ENCODE measurements around the gene C1QA.

DNA sequence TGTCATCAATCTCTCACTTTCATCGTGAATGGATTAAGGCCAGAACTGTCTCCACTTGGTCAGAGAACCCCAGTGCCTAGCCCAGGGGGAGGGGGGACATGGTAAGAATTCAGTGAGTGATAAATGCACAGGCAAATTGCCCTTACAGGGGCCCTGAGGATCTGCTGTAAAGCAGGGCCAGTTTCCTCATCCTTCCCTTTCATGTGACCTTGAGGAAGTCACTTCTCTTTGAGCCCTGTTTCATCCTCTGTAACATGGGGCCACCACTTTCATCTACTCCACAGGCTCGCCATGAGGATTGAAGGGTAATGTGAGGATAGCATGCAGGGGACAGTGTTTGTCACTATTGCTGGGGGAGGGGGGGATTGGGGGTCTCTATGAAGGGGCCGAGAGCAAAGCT lies 28.1 kb upstream of the C1QA start:
- TF ChIP-seq EP300 (IDR thresholded peaks at IDR 0.05) (no peak), POLR2A (IDR thresholded peaks at IDR 0.05) (no peak), POLR2AphosphoS5 (IDR thresholded peaks at IDR 0.05) (no peak)
- TF ChIP-seq, protein P1, sequence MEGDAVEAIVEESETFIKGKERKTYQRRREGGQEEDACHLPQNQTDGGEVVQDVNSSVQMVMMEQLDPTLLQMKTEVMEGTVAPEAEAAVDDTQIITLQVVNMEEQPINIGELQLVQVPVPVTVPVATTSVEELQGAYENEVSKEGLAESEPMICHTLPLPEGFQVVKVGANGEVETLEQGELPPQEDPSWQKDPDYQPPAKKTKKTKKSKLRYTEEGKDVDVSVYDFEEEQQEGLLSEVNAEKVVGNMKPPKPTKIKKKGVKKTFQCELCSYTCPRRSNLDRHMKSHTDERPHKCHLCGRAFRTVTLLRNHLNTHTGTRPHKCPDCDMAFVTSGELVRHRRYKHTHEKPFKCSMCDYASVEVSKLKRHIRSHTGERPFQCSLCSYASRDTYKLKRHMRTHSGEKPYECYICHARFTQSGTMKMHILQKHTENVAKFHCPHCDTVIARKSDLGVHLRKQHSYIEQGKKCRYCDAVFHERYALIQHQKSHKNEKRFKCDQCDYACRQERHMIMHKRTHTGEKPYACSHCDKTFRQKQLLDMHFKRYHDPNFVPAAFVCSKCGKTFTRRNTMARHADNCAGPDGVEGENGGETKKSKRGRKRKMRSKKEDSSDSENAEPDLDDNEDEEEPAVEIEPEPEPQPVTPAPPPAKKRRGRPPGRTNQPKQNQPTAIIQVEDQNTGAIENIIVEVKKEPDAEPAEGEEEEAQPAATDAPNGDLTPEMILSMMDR (IDR thresholded peaks at IDR 0.05) = no peak
